Calu3 (cell line): ENCODE measurements around the gene TRIM41. TPM values are rescaled to one million over a fixed set of nuclear protein-coding genes. Genes with fewer than 3 reads are reported as not detected.
A peak's percentile ranks its signal among the peaks of the same experiment; 100 is the strongest.

Experiments used
- BruUV-seq: library from RNA; stranded (reverse); fragments of 400-500 nt; replicated peaks from 2 replicates; lab custom pipeline; 2021; lab: Mats Ljungman, UMichigan
- CTCF ChIA-PET: fragments of 300-600 bp; sonication (Branson Sonifier 250); formaldehyde crosslinking; loops from one replicate; lab custom pipeline; 2022; ENCODE audit warnings: antibody characterized with exemption; lab: Charles Lee
- DNase-seq: peaks from one replicate; pipeline ENCODE4 v3.0.0; 2022
- H3K27ac Mint-ChIP-seq: one replicate; pipeline ENCODE4 v1.8.0; 2022; ENCODE audit warnings: mixed read lengths; ENCODE audit not compliant: unreplicated experiment
- H3K27me3 Mint-ChIP-seq: one replicate; pipeline ENCODE4 v1.8.0; 2022; ENCODE audit warnings: mixed read lengths; ENCODE audit not compliant: unreplicated experiment
- H3K36me3 Mint-ChIP-seq: one replicate; pipeline ENCODE4 v1.8.0; 2022; ENCODE audit warnings: mild to moderate bottlenecking, moderate library complexity, mixed read lengths; ENCODE audit not compliant: insufficient read depth, unreplicated experiment
- H3K4me1 Mint-ChIP-seq: one replicate; pipeline ENCODE4 v1.8.0; 2022; ENCODE audit warnings: mild to moderate bottlenecking, low read depth, mixed read lengths; ENCODE audit not compliant: unreplicated experiment
- H3K4me3 Mint-ChIP-seq: one replicate; pipeline ENCODE4 v1.8.0; 2022; ENCODE audit warnings: mild to moderate bottlenecking, low read depth, moderate library complexity, mixed read lengths; ENCODE audit not compliant: unreplicated experiment
- H3K9me3 Mint-ChIP-seq: one replicate; pipeline ENCODE4 v1.8.0; 2022; ENCODE audit warnings: low read depth, mixed read lengths; ENCODE audit not compliant: unreplicated experiment
- intact Hi-C: fragments of 100-400 bp; cut with micrococcal nuclease; formaldehyde crosslinking; loops from one replicate; pipeline ENCODE4 v1.10.0; 2022; ENCODE audit not compliant: unreplicated experiment
- total RNA-seq: library from RNA; stranded (reverse); gene quantifications from 2 replicates; pipeline ENCODE4 v1.2.3, GENCODE V29; 2022
- TF ChIP-seq, protein P1 (sequence below): fragments of 200-600 bp; IDR thresholded peaks from one replicate; pipeline ENCODE4 v1.8.0; 2022; ENCODE audit warnings: antibody characterized with exemption; ENCODE audit not compliant: unreplicated experiment

TRIM41 gene
- total RNA-seq, 1 experiment from 2014 or later: 33.5 TPM

DNA sequence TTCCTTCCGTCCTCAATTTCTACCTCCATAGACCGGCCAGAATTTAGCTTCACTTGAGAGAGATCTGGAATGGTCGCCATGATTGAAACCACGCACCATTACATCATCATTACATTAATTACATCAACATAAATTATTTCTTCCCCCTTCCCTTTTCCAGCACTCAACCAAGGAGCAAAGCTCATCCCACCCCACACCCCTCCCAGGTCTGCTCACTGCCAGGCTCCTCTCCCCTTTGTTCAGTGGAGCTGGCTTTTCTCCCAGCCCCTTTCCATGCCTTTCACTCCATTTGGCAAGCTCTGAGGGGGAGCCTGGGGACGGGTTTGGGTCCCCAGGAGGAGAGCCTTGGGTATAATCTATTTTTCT lies 12.2 kb downstream of the TRIM41 start:
- BruUV-seq: TSS peak; percentile 27
- Mint-ChIP-seq H3K4me3 (no peak overlapping the region), H3K36me3 (peaks cover 95% of the 10 kb centered on the region), H3K4me1 (peaks cover 17% of the 10 kb centered on the region), H3K9me3 (no peaks in the 10 kb centered on the region), H3K27me3 (no peaks in the 10 kb centered on the region), H3K27ac (peak overlapping the region; percentile 79)
- intact Hi-C loops: no loop called here
- TF ChIP-seq, protein P1, sequence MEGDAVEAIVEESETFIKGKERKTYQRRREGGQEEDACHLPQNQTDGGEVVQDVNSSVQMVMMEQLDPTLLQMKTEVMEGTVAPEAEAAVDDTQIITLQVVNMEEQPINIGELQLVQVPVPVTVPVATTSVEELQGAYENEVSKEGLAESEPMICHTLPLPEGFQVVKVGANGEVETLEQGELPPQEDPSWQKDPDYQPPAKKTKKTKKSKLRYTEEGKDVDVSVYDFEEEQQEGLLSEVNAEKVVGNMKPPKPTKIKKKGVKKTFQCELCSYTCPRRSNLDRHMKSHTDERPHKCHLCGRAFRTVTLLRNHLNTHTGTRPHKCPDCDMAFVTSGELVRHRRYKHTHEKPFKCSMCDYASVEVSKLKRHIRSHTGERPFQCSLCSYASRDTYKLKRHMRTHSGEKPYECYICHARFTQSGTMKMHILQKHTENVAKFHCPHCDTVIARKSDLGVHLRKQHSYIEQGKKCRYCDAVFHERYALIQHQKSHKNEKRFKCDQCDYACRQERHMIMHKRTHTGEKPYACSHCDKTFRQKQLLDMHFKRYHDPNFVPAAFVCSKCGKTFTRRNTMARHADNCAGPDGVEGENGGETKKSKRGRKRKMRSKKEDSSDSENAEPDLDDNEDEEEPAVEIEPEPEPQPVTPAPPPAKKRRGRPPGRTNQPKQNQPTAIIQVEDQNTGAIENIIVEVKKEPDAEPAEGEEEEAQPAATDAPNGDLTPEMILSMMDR: no peak
- DNase-seq: no peak
- CTCF ChIA-PET: no interaction called here

DNA sequence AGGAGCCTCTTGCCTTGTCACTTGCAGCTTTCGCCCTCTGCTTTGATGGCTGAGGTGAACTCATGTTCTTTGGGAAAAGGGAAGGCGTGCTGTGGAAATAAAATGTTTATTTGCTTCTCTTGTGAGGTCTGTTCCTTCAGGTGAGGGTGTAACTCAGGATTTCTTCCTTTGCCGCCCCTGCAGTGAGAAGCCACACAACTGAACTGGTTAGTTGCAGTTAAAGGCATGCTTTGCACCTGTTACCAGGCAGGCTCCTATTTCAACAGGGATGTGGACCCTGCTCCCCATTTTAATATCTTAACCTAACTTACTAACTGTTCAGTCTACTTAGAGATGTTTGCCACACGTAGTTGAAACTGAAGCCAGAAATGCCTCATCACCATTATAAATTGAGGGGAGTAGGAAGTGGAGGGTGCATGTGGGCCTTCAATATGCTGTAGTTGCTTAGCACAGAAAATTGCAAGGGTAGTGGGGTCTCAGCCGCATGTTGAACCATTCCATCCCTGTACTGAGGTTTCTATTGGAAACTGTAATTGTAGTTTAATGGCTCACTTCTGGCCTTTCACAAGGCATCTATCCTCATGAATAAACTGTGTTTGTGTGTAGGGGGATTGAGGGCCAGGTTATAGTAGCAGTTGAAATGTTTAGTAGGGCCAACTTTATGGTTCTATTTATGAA lies 12.7 kb downstream of the TRIM41 start:
- H3K4me3 Mint-ChIP-seq: no peak overlapping the region
- H3K27ac Mint-ChIP-seq: peak overlapping the region; percentile 79
- no peaks in the 10 kb centered on the region for H3K9me3 Mint-ChIP-seq
- H3K4me1 Mint-ChIP-seq: peaks cover 17% of the 10 kb centered on the region
- intact Hi-C loops: no loop called here
- CTCF ChIA-PET: no interaction called here
- H3K27me3 Mint-ChIP-seq: no peaks in the 10 kb centered on the region
- peaks cover 95% of the 10 kb centered on the region for H3K36me3 Mint-ChIP-seq
- TF ChIP-seq, protein P1: no peak
- BruUV-seq: no TSS peak
- no peak for DNase-seq

DNA sequence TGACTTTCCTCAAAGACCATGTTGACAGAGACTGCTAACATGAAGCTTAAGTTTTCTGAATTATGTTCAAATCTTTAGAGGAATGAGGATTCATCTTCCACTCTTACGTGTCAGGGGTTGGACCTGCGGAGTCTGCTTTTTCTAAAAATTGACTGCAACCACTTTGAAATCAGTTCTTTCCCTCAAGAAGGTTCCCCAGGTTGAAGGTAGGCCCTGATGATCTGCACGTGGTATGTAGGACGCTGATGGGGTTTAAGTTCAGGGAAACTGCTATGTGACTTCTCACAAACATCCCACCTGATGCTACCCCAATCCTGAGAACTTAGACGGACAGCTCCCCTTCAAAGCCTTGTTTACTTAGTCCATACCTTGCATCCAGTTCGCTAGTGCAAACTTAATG lies 13.4 kb downstream of the TRIM41 start:
- TF ChIP-seq, protein P1: no peak
- H3K4me3 Mint-ChIP-seq: no peak overlapping the region
- intact Hi-C loops: no loop called here
- H3K27me3 Mint-ChIP-seq: no peaks in the 10 kb centered on the region
- H3K9me3 Mint-ChIP-seq: no peaks in the 10 kb centered on the region
- BruUV-seq: no TSS peak
- H3K4me1 Mint-ChIP-seq: peaks cover 18% of the 10 kb centered on the region
- CTCF ChIA-PET: no interaction called here
- H3K27ac Mint-ChIP-seq: peak overlapping the region; percentile 79
- no peak for DNase-seq
- peaks cover 96% of the 10 kb centered on the region for H3K36me3 Mint-ChIP-seq

DNA sequence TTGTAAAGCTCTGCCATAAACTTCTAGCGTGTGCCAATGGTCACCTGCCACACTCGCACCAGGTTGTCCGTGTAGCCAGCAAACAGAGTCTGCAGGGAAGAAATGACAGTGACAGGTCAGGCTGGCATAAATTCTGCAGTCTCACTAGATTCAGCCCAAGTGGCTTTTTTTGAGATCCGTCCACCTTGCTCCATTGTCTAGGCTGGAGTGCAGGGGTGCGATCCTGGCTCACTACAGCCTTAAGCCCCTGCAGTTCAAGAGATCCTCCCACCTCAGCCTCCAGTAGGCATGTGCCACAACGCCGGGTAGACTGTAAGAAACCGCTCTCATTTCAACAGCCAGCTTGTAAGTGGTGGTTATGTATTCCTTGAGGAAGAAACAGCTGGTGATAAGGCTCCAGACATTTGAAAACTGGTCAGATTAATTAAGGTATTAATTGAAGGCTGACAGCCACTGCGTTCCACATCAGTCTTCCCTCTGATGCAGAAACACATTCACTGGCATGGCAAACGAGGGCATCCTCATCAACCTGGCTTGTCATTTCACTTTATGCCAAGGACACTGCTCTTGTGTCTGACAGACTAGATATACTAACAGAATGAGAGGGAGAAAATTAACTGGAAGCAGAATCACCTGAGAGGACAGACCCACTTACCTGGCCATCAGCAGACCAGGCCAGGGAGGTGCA lies 14.0 kb downstream of the TRIM41 start:
- Mint-ChIP-seq H3K27me3 (no peaks in the 10 kb centered on the region), H3K4me1 (peaks cover 25% of the 10 kb centered on the region), H3K36me3 (peaks cover 96% of the 10 kb centered on the region), H3K27ac (no peak overlapping the region), H3K4me3 (no peak overlapping the region), H3K9me3 (no peaks in the 10 kb centered on the region)
- TF ChIP-seq, protein P1: no peak
- no TSS peak for BruUV-seq
- no peak for DNase-seq
- CTCF ChIA-PET: no interaction called here
- intact Hi-C loops: no loop called here
